HEK293T (cell line): ENCODE measurements around the gene FKBP3.

ENCODE experiments used
- FOXA1 ChIP-seq: fragments of 450-650 bp; IDR thresholded peaks from 2 replicates; pipeline ENCODE4 v1.6.1; 2016; ENCODE audit warnings: mild to moderate bottlenecking
- LEF1 ChIP-seq: fragments of 450-650 bp; IDR thresholded peaks from 2 replicates; pipeline ENCODE4 v1.6.1; 2017; ENCODE audit warnings: mild to moderate bottlenecking, borderline replicate concordance
- SP1 ChIP-seq: fragments of 450-650 bp; IDR thresholded peaks from 2 replicates; pipeline ENCODE4 v1.6.1; 2017

- no peak for TF ChIP-seq SP1
- TF ChIP-seq LEF1, result no peak
- TF ChIP-seq FOXA1, result no peak
Observed at GRCh38 chr14:45095143-45095542, 39.1 kb downstream of the FKBP3 start.
